HG03103 (cell line): ENCODE results near the gene COL4A5.
A peak's percentile ranks its signal among the peaks of the same experiment; 100 is the strongest.
"Not testable (repeated sequence)": the region's sequence is repeated elsewhere in the genome, so short reads cannot be mapped to it uniquely, and the experiment has no call there.

Experiments
- ATAC-seq: cut with Tn5 transposase; IDR thresholded peaks from one replicate; pipeline ENCODE4 v1.9.1; 2021; ENCODE audit warnings: low read depth; ENCODE audit not compliant: unreplicated experiment

The COL4A5 gene

GRCh38 chrX:108453841-108454240 lies 14.2 kb downstream of the COL4A5 start:
- no peak for ATAC-seq

GRCh38 chrX:108456971-108457477 lies 17.4 kb downstream of the COL4A5 start:
- no peak for ATAC-seq

GRCh38 chrX:108464604-108465003 lies 25.0 kb downstream of the COL4A5 start:
- ATAC-seq = no peak

- ATAC-seq = no peak
Observed at GRCh38 chrX:108468486-108468885, 28.8 kb downstream of the COL4A5 start.

- ATAC-seq = no peak
Observed at GRCh38 chrX:108473979-108474378, 34.3 kb downstream of the COL4A5 start.

GRCh38 chrX:108481528-108481927 lies 41.9 kb downstream of the COL4A5 start:
- ATAC-seq = not testable (repeated sequence)

GRCh38 chrX:108484251-108484650 lies 44.6 kb downstream of the COL4A5 start:
- no peak for ATAC-seq

- no peak for ATAC-seq
Observed at GRCh38 chrX:108485960-108486359, 46.3 kb downstream of the COL4A5 start.

- ATAC-seq = no peak
Observed at GRCh38 chrX:108494406-108495090, 54.9 kb downstream of the COL4A5 start.

- ATAC-seq = no peak
Observed at GRCh38 chrX:108511721-108512120, 72.1 kb downstream of the COL4A5 start.

- no peak for ATAC-seq
Observed at GRCh38 chrX:108516184-108516583, 76.5 kb downstream of the COL4A5 start.

GRCh38 chrX:108527724-108528123 lies 88.1 kb downstream of the COL4A5 start:
- no peak for ATAC-seq

GRCh38 chrX:108537005-108537404 lies 97.4 kb downstream of the COL4A5 start:
- ATAC-seq = peak; percentile 88

- ATAC-seq = no peak
Observed at GRCh38 chrX:108541286-108541685, 101.6 kb downstream of the COL4A5 start.

GRCh38 chrX:108557580-108557979 lies 117.9 kb downstream of the COL4A5 start:
- no peak for ATAC-seq

- ATAC-seq = no peak
Observed at GRCh38 chrX:108558217-108558616, 118.6 kb downstream of the COL4A5 start.

GRCh38 chrX:108573136-108573535 lies 133.5 kb downstream of the COL4A5 start:
- no peak for ATAC-seq

GRCh38 chrX:108582151-108582550 lies 142.5 kb downstream of the COL4A5 start:
- ATAC-seq = no peak

GRCh38 chrX:108584617-108585211 lies 145.1 kb downstream of the COL4A5 start:
- ATAC-seq = no peak

- ATAC-seq = no peak
Observed at GRCh38 chrX:108590496-108590895, 150.9 kb downstream of the COL4A5 start.

- no peak for ATAC-seq
Observed at GRCh38 chrX:108601276-108601675, 161.6 kb downstream of the COL4A5 start.

GRCh38 chrX:108610141-108610540 lies 170.5 kb downstream of the COL4A5 start:
- ATAC-seq = no peak
